GM18519 (cell line): ENCODE results near the gene NBPF12.
"Not testable (repeated sequence)": the region's sequence is repeated elsewhere in the genome, so short reads cannot be mapped to it uniquely, and the experiment has no call there.

ENCODE experiments used
- ATAC-seq: cut with Tn5 transposase; IDR thresholded peaks from one replicate; pipeline ENCODE4 v1.9.1; 2021; ENCODE audit warnings: mild to moderate bottlenecking, moderate library complexity; ENCODE audit not compliant: unreplicated experiment, low FRiP score

The NBPF12 gene

GRCh38 chr1:146970656-146971055, 32.5 kb downstream of the NBPF12 start:
- not testable (repeated sequence) for ATAC-seq

DNA sequence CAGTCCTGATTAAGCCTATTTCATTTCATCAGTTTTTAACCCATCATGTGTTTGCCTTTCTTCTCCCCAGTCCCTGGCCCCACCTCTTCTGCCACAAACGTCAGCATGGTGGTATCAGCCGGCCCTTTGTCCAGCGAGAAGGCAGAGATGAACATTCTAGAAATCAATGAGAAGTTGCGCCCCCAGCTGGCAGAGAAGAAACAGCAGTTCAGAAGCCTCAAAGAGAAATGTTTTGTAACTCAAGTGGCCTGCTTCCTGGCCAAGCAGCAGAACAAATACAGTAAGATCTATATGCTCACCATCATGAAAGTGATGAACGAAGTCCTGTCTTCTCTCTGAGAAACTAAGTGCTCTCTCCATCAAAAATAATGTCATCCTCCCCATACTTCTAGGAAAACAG, 34.6 kb downstream of the NBPF12 start:
- not testable (repeated sequence) for ATAC-seq

DNA sequence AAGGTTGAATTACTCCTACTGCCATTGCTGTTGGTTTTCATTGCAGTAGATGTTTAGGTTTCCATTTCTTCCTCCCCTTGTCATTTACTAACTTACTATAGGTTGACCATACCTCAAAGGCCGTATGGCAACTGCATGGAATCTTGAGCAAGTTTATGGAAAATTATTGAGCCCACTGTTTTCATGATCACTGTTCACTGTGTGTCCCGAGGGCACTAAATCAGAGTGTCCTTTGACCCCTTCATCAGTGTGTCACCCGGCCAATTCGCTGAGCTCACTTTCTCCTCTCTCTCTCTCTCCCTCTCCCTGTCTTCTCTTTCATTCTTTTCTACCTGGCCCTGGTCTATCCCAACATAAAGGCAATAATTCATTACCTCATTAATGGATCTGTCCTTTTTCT, 47.7 kb downstream of the NBPF12 start:
- ATAC-seq, result not testable (repeated sequence)

DNA sequence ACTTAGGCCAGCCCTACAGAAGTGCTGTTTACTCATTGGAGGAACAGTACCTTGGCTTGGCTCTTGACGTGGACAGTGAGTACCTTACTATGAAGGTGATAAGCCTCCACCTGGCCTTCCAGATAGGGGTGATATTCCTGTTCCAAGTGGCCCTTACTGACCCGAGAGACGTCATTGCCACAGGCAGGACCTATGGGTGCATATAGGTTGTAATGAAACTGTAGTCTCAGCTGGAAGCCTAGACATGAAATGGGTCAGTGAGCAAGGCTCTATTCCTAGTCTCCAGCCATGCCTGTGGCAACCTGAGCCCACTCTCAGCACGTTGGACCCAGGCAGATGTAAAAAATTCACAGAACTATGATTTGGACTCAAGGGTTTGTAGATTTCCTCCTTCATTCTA, 48.3 kb downstream of the NBPF12 start:
- not testable (repeated sequence) for ATAC-seq

GRCh38 chr1:146987502-146987901, 49.4 kb downstream of the NBPF12 start:
- ATAC-seq, result not testable (repeated sequence)

GRCh38 chr1:146989455-146989854, 51.3 kb downstream of the NBPF12 start:
- ATAC-seq, result not testable (repeated sequence)

- ATAC-seq, result not testable (repeated sequence)
These were observed 70.4 kb downstream of the NBPF12 start for GRCh38 chr1:147008495-147008894.

DNA sequence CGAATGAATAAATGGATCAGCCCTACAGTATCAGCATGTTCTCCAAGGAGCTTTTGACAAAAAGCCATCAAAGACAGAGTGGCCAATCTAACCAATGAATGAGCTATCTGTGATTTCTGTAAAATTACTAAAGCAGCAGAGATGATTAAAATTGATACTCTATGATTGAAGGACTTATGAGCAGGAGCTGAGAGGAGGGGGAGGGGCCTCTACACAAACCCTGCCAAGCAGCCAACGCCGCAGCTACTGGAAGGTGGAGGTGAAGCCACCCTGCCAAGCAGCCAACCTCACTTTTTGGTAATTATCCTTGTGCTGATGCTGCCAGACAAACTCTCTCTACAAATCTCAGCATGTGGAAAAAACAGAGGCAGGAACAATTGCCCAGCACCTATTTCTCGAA, 88.9 kb downstream of the NBPF12 start:
- not testable (repeated sequence) for ATAC-seq

DNA sequence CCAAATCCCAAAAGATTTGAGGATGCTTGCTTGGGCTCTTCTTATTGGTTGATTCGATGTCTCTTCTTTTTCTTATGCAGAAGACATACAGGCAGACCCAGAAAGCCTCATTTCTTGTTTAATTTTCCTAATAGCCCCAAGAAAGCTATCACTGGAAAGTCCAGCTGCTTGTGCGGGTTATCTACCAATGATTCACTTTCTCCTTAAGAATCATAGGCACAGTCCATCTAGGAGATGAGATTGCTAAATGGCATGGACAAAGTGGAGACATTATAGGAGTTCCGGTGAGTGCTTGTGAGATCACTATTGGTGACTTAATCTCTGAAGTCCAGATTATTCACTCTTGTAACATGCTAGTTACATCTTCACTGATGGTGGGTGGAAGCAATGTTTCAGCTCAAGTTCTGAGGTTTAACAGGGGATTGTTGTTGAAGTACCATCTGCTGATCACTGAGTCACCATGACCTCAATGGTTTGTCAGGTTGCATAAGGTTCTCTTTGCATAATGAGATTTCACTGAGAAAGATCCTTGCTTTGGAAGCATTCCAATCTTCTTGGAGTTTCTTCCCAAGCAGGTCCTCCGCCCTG, 92.0 kb downstream of the NBPF12 start:
- not testable (repeated sequence) for ATAC-seq

DNA sequence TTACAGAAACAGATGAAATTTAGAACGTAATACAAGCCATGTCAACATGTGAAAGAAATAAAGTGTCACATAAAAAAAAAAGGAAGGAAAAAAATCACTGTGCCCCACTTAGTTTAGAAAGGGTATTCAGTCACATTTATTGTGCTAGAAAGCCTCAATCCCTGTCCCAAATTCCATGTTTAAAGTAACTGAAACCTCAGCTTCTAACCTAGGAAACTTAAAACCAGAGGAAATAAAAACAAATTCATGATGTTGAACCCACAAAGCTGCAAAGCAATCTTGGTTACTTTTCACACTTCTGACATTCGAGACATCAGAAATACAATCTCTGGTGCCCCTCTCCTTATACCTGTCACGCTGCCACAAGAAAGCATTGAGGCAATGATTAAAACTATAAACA, 101.8 kb downstream of the NBPF12 start:
- ATAC-seq, result no peak

DNA sequence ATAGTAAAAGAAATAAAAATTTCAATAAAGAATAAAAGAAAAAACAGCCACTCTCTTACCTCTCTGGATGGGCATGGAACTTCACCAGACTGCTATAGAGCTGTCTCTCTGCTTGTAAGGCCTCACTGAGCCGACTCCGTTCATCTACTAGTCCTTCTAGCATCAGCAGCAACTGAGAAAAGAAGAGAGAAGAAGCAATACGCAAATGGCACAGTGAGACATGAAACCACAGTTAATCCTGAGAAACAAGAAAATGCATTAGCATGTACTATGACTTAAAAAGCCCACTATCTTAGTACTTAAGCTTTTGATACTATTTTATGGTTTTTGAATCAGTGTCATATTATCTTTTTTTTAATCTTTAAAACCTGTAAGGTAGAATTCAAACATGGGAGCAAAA, 104.8 kb downstream of the NBPF12 start:
- ATAC-seq, result not testable (repeated sequence)

- not testable (repeated sequence) for ATAC-seq
These were observed 106.4 kb downstream of the NBPF12 start for GRCh38 chr1:147044511-147044910.
